Hepatocyte (in vitro differentiated cells): ENCODE measurements around the gene UNC5A. TPM values are rescaled to one million over a fixed set of nuclear protein-coding genes. Genes with fewer than 3 reads are reported as not detected.
A peak's percentile ranks its signal among the peaks of the same experiment; 100 is the strongest.

ENCODE experiments used
- DNase-seq: peaks from one replicate; pipeline ENCODE4 v3.0.0-alpha.2; 2016; ENCODE audit warnings: low spot score
- H2AFZ ChIP-seq: fragments of 200-600 bp; sonication (generic); 2 replicates; pipeline ENCODE4 v1.6.0; 2016; ENCODE audit warnings: antibody characterized with exemption, mild to moderate bottlenecking
- H3K27ac ChIP-seq: fragments of 200-600 bp; sonication (generic); 2 replicates; pipeline ENCODE4 v1.5.1; 2016; ENCODE audit warnings: mild to moderate bottlenecking
- H3K27me3 ChIP-seq: fragments of 200-600 bp; sonication (generic); 2 replicates; pipeline ENCODE4 v1.6.1; 2016
- H3K36me3 ChIP-seq: fragments of 200-600 bp; sonication (generic); replicated peaks from 2 replicates; pipeline ENCODE4 v1.5.1; 2016; ENCODE audit warnings: low read depth; ENCODE audit not compliant: insufficient read depth
- H3K4me1 ChIP-seq: fragments of 200-600 bp; sonication (generic); 2 replicates; pipeline ENCODE4 v1.5.1; 2016; ENCODE audit warnings: mild to moderate bottlenecking, moderate library complexity; ENCODE audit not compliant: insufficient read depth
- H3K4me2 ChIP-seq: fragments of 200-600 bp; sonication (generic); 2 replicates; pipeline ENCODE4 v1.6.0; 2016
- H3K4me3 ChIP-seq: fragments of 200-600 bp; sonication (generic); 2 replicates; pipeline ENCODE4 v1.5.1; 2016; ENCODE audit warnings: mild to moderate bottlenecking
- H3K79me2 ChIP-seq: fragments of 200-600 bp; sonication (generic); 2 replicates; pipeline ENCODE4 v1.6.0; 2017; ENCODE audit warnings: mild to moderate bottlenecking
- H3K9me2 ChIP-seq: fragments of 200-600 bp; sonication (generic); replicated peaks from 2 replicates; pipeline ENCODE4 v1.6.0; 2017; ENCODE audit warnings: mild to moderate bottlenecking; ENCODE audit not compliant: insufficient read depth
- H3K9me3 ChIP-seq: fragments of 200-600 bp; sonication (generic); 2 replicates; pipeline ENCODE4 v1.5.1; 2016; ENCODE audit warnings: low read depth, mild to moderate bottlenecking
- H4K20me1 ChIP-seq: fragments of 200-600 bp; sonication (generic); 2 replicates; pipeline ENCODE4 v1.6.0; 2016; ENCODE audit warnings: mild to moderate bottlenecking; ENCODE audit not compliant: insufficient read depth, poor library complexity, severe bottlenecking
- CTCF ChIP-seq: fragments of 200-600 bp; sonication (generic); IDR thresholded peaks from 2 replicates; pipeline ENCODE4 v1.5.1; 2016; ENCODE audit warnings: antibody characterized with exemption, mild to moderate bottlenecking; ENCODE audit not compliant: poor library complexity
- EZH2 ChIP-seq: fragments of 200-600 bp; sonication (generic); IDR thresholded peaks from 2 replicates; pipeline ENCODE4 v1.6.1; 2016; ENCODE audit warnings: antibody characterized with exemption, mild to moderate bottlenecking, borderline replicate concordance
- EZH2phosphoT487 ChIP-seq: fragments of 200-600 bp; sonication (generic); IDR thresholded peaks from one replicate; pipeline ENCODE4 v1.6.1; 2018; ENCODE audit warnings: antibody characterized with exemption, mild to moderate bottlenecking, low read depth, moderate library complexity; ENCODE audit not compliant: unreplicated experiment, severe bottlenecking
- WGBS: methylation state at CpG from one replicate; pipeline ENCODE4 v1.1.6; 2016; ENCODE audit warnings: low lambda C conversion rate; ENCODE audit errors: missing lambda C conversion rate; 5-methylcytosine and 5-hydroxymethylcytosine counted together
- polyA plus RNA-seq: library from polyadenylated mRNA; unstranded; fragments of >200 nt; fragmentation: Nextera tagmentation; extraction: Ambion mirVana; gene quantifications from 2 replicates; pipeline ENCODE4 v1.2.1, GENCODE V29; 2016
- total RNA-seq: library from RNA; depleted of rRNA; stranded (reverse); fragments of >200 nt; gene quantifications from 2 replicates; pipeline ENCODE4 v1.2.3, GENCODE V29; 2014

The UNC5A gene
- total and polyA plus RNA-seq, 2 experiments from 2014 or later: 0.10 to 1.1 TPM

GRCh38 chr5:176784218-176785165 lies 25.9 kb upstream of the UNC5A start:
- Histone ChIP-seq H3K36me3 (no peaks in the 10 kb centered on the region), H3K9me2 (no peaks in the 10 kb centered on the region), H3K27ac (no peak overlapping the region), H3K4me1 (no peaks in the 10 kb centered on the region), H3K4me2 (no peak overlapping the region), H4K20me1 (no peaks in the 10 kb centered on the region), H3K79me2 (no peaks in the 10 kb centered on the region), H3K27me3 (peaks cover 44% of the 10 kb centered on the region), H2AFZ (no peak overlapping the region), H3K4me3 (no peak overlapping the region), H3K9me3 (no peaks in the 10 kb centered on the region)
- peak; percentile 50 for DNase-seq
- WGBS: 30% methylated on average over 15 of the region's 15 CpGs
- no peak for TF ChIP-seq CTCF
- TF ChIP-seq EZH2: no peak
- no peak for TF ChIP-seq EZH2phosphoT487

GRCh38 chr5:176785184-176786145 lies 24.9 kb upstream of the UNC5A start:
- Histone ChIP-seq H3K27ac (no peak overlapping the region), H3K9me2 (no peaks in the 10 kb centered on the region), H3K27me3 (peaks cover 52% of the 10 kb centered on the region), H2AFZ (no peak overlapping the region), H3K9me3 (no peaks in the 10 kb centered on the region), H3K4me2 (no peak overlapping the region), H3K79me2 (no peaks in the 10 kb centered on the region), H3K36me3 (no peaks in the 10 kb centered on the region), H3K4me3 (no peak overlapping the region), H3K4me1 (no peaks in the 10 kb centered on the region), H4K20me1 (no peaks in the 10 kb centered on the region)
- 71% methylated on average over 27 of the region's 27 CpGs for whole genome bisulfite sequencing
- DNase-seq: no peak
- TF ChIP-seq EZH2 (no peak), CTCF (no peak), EZH2phosphoT487 (no peak)

- no peak for DNase-seq
- TF ChIP-seq CTCF (no peak), EZH2 (no peak), EZH2phosphoT487 (no peak)
These were observed 22.7 kb upstream of the UNC5A start for GRCh38 chr5:176787676-176788075.

More at GRCh38 chr5:176787676-176788075, 22.7 kb upstream of the UNC5A start:
- Histone ChIP-seq H3K27me3 (peaks cover 56% of the 10 kb centered on the region), H3K4me2 (no peak overlapping the region), H4K20me1 (no peaks in the 10 kb centered on the region), H3K27ac (no peak overlapping the region), H2AFZ (no peak overlapping the region), H3K79me2 (no peaks in the 10 kb centered on the region), H3K9me3 (no peaks in the 10 kb centered on the region), H3K4me1 (no peaks in the 10 kb centered on the region), H3K9me2 (no peaks in the 10 kb centered on the region), H3K4me3 (no peak overlapping the region), H3K36me3 (no peaks in the 10 kb centered on the region)
- WGBS: 88% methylated on average over 3 of the region's 3 CpGs
